Measurements from ENCODE around the gene KATNIP.

KATNIP gene

DNA sequence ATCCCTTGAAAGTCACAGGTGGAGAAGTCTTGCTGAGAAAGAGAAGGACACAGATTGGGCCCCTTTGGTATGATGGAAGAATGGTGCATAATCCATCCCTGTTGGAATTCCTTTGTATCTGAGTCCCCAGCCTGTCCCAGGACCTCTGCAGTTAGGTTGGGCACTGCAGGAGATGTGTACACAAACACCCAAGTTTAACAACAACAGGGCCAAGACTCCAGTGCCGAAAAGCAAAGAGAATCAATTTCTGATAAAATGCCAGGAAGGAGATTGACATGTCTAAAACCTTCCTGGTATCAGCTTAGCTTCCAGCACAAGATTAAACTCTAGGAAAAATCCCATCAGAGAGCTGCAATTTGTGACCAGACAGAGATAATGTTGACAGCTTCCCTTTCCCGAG lies 32.9 kb downstream of the KATNIP start:
- DNase-seq (ENCODE audit: low read depth in 2 of 2), result no peak

- DNase-seq (ENCODE audit: low read depth in 2 of 2), result no peak
Observed at GRCh38 chr16:27583634-27584033, 33.7 kb downstream of the KATNIP start.

DNA sequence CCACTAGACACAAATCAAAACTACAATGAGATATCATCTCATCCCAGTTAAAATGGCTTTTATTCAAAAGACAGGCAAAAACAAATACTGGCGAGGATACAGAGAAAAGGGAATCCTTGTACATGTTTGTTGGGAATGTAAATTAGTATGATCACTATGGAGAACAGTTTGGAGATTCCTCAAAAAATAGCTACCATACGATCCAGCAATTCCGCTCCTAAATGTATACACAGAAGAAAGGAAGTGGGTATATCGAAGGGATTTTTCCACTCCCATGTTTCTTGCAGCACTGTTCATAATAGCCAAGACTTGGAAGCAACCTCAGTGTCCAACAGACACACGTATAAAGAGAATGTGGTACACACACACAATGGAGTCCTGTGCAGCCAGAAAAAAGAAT lies 35.3 kb downstream of the KATNIP start:
- DNase-seq (ENCODE audit: low read depth in 2 of 2), result no peak

GRCh38 chr16:27586711-27587110 lies 36.8 kb downstream of the KATNIP start:
- DNase-seq (ENCODE audit: low read depth in 2 of 2), result no peak

DNA sequence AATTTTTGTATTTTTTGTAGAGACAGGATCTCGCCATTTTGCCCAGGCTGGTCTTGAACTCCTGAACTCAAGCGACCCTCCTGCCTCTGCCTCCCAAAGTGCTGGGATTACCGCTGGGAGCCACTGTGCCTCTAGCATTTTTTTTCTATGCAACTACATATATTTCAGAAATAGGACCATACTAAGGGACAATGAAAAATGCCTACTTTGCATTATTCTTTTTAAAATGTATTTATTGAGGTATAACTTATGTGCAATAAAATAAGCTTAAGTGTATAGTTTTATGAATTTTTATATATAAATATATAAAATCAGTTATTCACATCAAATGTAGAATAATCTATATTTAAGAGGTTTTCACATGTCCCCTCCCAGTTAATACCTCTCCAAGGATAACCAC lies 38.1 kb downstream of the KATNIP start:
- DNase-seq (ENCODE audit: low read depth in 2 of 2), result no peak

GRCh38 chr16:27591837-27592236 lies 41.9 kb downstream of the KATNIP start:
- no peak for DNase-seq (ENCODE audit: low read depth in 2 of 2)

- no peak for DNase-seq (ENCODE audit: low read depth in 2 of 2)
Observed at GRCh38 chr16:27595475-27595874, 45.5 kb downstream of the KATNIP start.

GRCh38 chr16:27595993-27596392 lies 46.0 kb downstream of the KATNIP start:
- no peak for DNase-seq (ENCODE audit: low read depth in 2 of 2)

- DNase-seq (ENCODE audit: low read depth in 2 of 2), result no peak
Observed at GRCh38 chr16:27596411-27596810, 46.5 kb downstream of the KATNIP start.

DNA sequence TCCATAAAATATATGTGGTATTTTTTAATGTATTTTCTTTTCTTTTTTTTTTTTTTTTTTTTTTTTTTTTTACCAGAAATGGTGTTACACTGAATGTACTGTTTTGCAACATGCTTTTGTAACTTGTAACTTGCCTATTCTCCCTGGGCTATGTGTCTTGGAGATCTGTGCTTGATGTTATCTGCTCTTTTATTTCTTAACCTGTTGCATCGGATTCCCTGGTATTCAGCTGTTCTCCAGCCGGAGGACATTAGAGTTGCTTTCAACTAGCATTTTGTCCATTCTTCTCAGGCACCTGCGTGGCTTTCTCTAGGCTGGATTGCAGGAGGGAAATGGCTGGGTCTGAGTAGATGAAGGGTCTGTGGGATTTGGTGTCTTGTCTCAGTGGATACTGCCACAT lies 47.4 kb downstream of the KATNIP start:
- no peak for DNase-seq (ENCODE audit: low read depth in 2 of 2)

DNA sequence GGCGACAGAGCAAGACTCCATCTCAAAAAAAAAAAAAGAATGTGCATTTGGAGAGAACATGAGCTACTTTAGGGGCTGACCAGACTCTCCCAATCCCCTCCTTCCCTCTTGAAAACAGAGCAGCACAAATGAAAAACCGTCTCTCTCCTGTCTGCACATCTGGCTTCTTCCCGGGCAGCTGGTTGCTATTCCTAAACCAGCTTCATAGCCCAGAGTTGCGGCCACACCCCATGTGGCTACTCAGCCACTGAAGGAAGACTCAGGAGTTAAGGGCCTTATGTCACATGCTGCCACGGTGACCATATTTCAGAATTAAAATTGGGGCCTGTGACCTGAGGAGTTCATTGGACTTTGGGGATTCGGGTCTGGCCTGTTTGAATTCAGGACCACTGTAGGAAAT lies 48.3 kb downstream of the KATNIP start:
- DNase-seq (ENCODE audit: low read depth in 2 of 2), result no peak

- no peak for DNase-seq (ENCODE audit: low read depth in 2 of 2)
Observed at GRCh38 chr16:27598931-27599565, 49.1 kb downstream of the KATNIP start.

GRCh38 chr16:27599606-27600005 lies 49.7 kb downstream of the KATNIP start:
- DNase-seq (ENCODE audit: low read depth in 2 of 2), result no peak
